NCI-H82 treated with DMSO at 0.1 percent for 48 hours (cell line): ENCODE data around the gene PTH1R.

Source experiments
- DNase-seq: peaks from one replicate; lab custom pipeline; 2025; ENCODE audit not compliant: unreplicated experiment; lab: John Stamatoyannopoulos, UW

The PTH1R gene

GRCh38 chr3:46877406-46878125 lies at the start of gene PTH1R:
Gene PTH1R (plus strand): TSS chr3:46877721. CDS start chr3:46883560, 5,839 bp downstream.
- DNase-seq: no peak

DNA sequence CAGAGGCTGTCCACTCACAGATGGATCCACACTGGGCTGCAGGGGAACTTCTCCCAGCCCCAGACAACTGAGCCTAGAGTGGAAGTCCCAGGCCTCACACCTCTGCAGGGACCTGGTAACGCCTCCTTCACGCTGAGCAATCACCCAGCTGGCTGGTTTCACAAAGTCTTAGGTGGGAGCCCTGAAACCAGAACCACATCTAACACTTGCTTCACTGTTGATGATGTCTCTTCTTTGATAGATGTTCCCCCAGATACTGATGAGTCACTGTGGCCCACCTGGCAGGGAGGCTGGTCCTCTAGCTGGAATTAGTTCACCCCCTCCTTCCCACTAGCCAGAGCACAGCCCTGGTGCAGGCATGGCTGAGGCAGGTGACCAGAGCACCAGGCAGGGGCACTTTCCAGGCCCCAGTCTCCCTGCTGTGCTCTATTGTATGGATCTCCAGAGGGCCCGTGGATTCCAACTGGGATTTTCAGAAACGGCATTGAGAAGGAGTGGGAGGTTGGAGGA lies 47.8 kb upstream of the PTH1R start:
- DNase-seq: no peak

GRCh38 chr3:46830801-46831200 lies 46.7 kb upstream of the PTH1R start:
- no peak for DNase-seq

DNA sequence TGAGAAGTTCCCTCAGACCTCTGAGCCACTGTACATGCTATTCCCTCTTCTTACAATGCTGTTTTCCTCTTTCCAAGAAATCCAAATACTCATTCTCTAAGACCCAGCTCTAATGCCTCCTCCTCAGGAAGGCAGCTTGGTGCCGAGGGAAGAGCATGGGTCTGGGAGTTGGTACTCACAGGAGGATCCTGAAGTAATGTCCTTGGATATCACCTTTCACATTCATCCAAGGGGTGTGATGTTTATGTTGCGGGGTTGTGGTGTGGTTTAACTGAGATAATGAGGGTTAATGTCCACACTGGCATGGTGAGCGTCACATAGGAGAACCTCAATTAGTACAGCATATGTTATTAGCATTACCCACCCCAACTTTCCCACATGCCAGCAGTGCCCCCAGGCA lies 46.2 kb upstream of the PTH1R start:
- no peak for DNase-seq

GRCh38 chr3:46831841-46832240 lies 45.7 kb upstream of the PTH1R start:
- DNase-seq: no peak

DNA sequence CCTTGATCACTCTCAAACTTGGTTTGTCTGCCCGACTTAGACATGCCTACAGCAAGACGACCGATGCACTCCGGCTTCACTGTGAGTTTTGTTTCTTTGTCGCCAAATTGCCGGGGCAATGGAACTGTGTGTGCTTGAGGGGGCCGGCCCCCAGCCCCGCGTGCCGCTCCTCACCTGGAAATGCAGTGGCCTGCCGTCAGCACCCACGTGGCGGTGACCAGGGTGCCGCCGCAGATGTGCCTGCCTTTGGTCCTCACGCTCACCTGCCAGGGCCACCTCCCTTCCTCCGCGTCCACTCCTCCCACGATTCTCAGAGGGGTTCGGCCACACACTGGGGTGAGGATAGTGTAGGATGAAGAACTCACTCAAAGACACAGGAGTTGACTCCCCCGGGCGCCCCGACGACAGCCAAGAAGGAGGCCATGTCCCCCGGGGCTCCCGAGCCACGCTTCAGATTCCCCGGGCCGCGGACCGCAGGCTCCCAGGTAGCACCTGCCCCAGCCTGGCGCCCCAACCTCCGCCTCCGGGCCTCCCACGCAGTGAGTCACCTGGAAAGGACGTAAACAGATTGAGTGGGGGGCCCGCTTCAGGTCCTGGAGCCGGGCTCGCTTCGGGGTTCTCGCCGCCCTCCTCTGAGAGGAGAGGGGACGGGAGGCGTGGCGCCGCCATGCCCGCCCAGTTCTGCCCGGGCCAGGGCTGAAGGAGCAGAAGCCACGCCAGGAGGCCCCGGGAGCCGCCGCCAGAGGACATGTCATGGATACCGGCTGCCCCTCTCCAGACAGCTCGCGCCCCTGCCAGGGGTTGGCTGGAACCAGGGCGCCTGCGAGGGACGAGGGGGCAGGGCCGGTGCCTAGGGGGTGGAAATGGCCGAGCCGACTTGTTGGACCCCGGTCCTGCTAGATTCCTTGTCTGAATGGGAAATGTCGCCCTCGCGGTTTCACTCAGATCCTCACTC lies 43.9 kb upstream of the PTH1R start:
- no peak for DNase-seq

DNA sequence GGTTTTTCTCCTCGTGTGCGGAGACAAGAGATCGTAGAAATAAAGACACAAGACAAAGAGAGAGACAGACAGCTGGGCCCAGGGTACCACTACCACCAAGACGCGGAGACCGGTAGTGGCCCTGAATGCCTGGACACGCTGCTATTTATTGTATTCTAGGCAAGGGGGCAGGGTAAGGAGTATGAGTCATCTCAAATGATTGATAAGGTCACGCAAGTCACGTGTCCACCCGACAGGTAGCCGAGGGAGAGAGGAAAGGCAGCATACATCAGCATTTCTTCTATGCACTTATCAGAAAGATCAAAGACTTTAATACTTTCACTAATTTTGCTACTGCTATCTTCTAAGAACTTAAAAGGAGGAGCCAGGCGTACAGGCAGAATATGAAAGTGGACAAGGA lies 42.5 kb upstream of the PTH1R start:
- no peak for DNase-seq

- DNase-seq: no peak
Measured at GRCh38 chr3:46835491-46835890, 42.0 kb upstream of the PTH1R start.

- no peak for DNase-seq
Measured at GRCh38 chr3:46838301-46838700, 39.2 kb upstream of the PTH1R start.

- DNase-seq: no peak
Measured at GRCh38 chr3:46840491-46840890, 37.0 kb upstream of the PTH1R start.

DNA sequence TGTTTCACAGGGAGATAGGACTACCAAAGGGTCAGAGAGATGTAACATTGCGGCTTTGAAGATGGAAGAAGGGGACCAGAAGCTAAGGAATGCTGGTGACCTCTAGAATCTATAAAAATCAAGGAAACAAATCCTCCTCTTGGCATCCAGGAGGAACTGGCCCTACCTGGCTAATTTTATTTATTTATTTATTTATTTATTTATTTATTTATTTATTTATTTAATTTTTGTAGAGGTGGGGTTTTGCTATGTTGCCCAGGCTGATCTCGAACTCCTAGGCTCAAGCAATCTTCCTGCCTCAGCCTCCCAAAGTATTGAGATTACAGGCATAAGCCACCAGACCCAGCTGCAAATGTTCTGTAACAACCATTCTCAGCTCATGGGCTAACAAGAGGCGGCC lies 34.0 kb upstream of the PTH1R start:
- no peak for DNase-seq

DNA sequence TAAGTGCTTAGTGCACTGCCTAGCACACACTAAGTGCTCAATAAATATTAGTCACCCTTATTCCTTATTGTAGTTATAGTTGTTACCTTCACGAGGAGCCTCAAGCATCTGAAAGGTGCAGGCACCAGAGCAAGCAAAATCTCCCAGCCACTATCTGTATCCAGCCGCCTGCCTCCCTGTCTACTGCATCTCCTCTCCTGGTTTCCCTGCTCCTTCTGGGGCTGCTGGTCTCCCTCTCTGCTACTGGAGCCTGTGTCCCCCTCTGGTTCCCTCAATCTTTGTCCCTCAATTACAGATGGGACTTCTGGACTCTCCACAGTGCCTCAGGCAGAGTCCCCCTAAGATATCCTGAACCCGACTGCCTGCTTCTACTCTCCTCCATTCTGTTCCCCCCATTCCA lies 33.1 kb upstream of the PTH1R start:
- DNase-seq: no peak

DNA sequence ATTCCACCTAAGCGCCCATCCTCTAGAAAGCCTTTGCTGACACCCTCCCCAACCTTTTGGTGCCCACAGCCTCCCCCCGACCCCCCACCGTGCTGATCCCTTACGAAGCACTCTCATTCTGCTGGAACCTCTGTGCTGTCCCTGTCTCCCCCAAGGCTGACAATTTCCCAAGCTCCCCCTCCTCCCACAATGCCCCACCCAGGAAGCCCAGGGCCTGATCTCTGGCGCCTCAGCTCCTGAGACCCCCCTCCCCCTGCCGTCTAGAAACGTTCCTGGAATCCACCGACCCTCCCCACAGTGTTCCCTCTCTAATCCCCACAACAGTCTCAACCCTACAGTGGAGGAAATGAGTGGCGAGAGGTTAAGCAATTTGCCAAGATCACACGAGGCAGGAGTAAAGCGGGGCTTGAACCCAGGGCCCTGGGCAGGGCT lies 32.6 kb upstream of the PTH1R start:
- DNase-seq: no peak

- DNase-seq: no peak
Measured at GRCh38 chr3:46845397-46845859, 32.1 kb upstream of the PTH1R start.

DNA sequence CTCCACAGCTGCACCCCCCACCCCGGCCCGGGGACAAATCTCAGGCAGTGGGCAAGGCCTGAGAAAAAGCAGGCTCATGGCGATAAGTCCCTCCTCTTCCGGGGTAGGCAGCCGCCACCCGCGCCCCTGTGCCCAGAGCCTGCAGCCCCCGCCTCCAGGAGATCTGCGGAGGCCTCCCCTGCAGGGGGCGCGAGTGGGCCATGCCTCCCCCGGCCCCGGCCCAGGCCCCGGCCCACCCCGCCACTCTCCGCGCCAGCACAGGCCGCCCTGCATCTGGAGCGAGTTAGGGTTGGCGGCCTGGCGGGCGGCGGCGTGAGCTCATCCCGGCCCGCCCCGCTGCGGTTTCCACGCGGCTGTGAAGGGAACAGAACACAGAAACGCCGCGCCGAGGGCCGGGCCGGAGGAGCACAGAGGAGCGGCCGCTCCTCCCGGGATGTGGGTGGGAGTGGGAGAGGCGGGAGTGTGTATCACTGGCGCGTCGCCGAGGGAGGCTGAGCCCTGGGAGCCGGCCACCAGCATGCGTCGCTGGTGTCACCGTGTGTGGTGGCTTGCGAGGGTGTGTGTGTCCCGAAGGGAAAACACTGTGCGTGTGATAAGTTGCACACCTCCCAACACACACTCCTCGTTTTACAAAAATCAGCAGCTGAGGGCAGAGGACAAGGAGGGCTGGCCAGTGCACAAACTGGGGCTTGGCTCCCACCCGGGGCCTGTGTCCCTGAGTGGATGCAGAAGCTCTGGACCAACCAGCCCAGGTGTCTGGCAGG lies 31.5 kb upstream of the PTH1R start:
- no peak for DNase-seq

DNA sequence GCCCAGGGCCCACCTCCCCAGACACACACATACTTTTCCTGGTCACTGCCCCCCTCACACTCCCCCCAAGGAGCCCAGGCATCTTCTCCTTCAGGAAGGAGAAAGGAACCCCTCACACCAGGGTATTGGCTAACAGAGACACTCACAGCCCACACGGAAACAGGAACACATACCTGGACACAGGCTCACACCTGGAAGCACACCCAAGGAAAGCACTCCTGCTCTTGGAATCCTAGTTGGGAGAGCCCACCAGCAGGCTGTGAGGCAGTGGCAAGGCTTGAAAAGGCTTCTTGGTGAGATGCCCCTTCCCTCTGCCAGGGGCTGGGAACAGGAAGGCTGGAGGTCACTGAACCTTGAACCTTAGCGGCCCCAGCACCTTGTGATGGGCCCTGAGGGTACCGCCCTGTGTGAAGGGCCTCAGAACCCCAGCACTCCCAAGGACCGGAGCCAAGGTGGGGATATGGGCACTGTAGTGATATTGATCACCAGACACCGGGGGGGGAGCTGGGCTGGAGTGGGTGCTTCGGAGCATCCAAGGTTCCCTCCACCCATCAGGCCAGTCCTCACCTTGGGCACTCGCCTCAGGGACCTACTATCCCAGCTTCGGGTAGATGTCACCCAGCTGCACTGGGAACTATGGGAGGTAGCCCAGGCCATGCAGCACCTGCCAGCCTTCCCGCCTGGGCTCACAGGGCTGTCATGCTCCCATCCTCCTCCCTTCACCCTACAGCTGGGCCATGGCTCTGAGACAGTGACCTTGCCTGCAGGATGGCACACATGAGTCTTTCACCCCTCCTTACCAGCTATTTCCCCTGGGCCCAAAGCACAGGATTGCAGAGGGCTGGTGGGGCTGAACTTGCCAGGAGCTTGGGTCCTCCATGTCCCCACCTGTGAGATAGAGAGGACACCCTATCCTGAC lies 30.6 kb upstream of the PTH1R start:
- DNase-seq: no peak

DNA sequence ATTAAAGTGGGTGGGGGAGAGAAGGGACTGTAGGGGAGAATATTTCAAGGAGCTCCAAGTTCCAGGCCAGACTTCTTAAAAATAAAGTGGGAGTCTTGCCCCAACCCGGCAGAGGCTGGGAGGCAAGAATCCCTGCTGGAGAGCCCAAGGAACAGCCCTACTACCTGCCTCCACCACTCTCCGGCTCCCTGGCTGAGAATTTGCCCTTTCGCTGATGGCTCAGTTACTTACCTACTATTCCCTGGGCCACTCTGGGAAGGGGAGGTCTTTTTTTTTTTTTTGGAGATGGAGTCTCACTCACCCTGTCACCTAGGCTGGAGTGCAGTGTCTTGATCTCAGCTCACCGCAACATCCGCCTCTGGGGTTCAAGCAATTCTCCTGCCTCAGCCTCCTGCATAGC lies 29.8 kb upstream of the PTH1R start:
- no peak for DNase-seq

DNA sequence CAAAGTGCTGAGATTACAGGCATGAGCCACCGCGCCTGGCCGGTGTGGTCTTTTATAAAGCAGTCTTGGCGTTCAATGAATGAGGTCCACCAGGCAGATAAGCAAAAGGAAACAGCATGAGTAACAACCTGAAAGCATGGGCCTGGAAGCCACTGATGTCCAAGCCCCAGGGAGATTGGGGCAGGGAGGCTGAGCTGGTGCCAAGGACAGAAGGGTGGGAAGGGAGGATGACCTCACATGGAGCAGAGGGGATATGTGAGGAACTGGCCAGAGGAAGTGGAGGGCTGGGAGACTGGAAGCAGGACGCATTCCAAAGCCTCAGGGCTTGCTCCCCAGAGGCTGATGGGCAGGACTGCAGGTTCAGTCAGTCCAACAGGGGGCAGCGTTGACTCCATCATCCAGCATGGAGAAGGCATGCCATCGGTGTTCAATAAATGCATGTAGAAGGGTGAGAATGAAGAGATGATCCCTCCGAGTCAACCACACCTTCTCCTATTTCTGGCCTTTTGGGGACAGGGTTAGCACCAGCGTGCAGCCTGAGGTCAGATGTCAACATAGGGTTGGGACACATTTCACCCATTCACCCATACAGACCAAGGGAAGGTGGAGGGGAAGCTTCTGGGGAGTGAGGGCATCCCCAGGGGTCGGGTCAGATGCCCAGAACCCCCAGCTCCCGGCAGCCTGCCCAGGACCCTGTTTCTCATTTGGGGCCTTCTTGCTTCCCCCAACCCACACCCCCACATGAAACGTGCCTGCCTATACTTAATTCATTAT lies 29.1 kb upstream of the PTH1R start:
- DNase-seq: no peak

DNA sequence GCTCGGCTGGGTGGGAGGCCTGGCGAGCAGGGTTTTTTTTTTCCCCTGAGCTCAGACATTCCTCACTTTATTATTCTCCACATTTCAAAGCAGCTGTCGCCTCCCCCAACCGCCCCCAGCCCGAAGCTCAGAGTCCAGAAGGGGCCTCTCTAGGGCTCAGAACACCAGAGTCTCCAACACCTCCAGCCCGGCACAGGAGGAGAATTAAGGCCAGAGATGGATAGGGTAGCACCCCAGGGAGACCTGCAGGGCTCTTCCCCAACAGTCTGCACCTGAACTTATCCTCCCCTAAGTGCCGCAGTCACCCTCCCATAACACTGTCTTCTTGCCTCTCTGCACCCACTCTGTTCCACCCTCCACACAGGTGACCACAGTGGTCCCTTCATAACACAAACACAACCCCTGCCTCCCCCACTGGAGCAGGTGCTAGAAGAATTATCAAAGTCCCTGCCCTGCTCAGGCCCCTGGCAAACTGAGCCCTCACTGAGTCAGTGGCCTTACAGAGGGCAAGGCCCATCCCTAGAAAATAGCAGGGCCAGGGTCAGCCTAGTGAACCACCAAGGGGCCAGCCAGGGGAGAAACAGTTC lies 28.4 kb upstream of the PTH1R start:
- DNase-seq: no peak
